ENCODE measurements around the gene SMIM11.

- TF ChIP-seq CTCF (conservative IDR thresholded peaks at IDR 0.05; ENCODE audit: low read depth, low read length) (no peak), FOS (IDR thresholded peaks at IDR 0.05; ENCODE audit: low read depth, low read length) (no peak), USF2 (IDR thresholded peaks at IDR 0.05; ENCODE audit: low read depth, low read length) (no peak), POLR2A (IDR thresholded peaks at IDR 0.05; ENCODE audit: low read depth, low read length) (no peak)
Measured at GRCh38 chr21:34345091-34345871, 30.0 kb upstream of the SMIM11 start.

Data from IMR-90 (cell line).